ENCODE data around the gene WDPCP. TPM values are rescaled to one million over a fixed set of nuclear protein-coding genes. Genes with fewer than 3 reads are reported as not detected.
A peak's percentile ranks its signal among the peaks of the same experiment; 100 is the strongest.
"Not testable (repeated sequence)": the region's sequence is repeated elsewhere in the genome, so short reads cannot be mapped to it uniquely, and the experiment has no call there.

Gene WDPCP
- total RNA-seq, 1 experiment from 2014 or later: 8.7 TPM

DNA sequence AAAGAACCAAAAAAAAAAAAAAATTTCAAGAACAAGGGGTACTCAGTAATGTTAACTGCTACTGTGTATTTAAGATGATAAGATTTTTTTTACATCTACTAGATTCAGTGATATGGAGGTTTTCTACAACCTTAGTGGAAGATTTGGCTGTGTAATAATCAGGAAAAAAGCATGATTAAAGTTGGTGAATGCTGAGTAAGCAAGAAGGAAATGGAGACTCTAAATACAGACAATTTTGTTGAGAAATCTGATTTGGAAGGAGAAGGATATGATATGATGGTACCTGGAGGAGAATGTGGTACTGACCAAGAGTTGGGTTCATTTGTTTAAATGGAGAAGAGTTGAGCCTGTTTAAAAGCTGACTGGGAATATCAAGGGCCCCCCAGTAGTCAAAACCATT lies 125.1 kb downstream of the WDPCP start:
- DNase-seq (ENCODE audit: low spot score): no peak

DNA sequence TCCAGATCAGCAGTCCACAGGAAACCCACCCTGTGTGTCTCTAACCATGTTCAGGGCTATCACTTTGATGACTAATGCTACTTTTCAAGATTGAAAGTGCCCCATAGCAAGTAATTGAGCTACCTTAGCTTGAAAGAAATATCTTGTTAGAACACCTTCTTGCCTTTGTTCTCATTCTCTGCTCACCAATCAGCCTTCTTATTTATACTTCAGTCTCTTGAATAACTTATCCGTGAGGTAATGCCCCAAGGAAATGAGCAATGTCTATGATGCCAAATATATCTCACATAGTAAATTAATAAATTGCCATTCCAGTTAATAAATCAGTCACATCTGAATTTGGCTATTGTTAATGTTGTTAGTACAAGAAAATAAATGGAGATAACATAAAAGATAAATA lies 141.6 kb downstream of the WDPCP start:
- DNase-seq (ENCODE audit: low spot score): no peak

DNA sequence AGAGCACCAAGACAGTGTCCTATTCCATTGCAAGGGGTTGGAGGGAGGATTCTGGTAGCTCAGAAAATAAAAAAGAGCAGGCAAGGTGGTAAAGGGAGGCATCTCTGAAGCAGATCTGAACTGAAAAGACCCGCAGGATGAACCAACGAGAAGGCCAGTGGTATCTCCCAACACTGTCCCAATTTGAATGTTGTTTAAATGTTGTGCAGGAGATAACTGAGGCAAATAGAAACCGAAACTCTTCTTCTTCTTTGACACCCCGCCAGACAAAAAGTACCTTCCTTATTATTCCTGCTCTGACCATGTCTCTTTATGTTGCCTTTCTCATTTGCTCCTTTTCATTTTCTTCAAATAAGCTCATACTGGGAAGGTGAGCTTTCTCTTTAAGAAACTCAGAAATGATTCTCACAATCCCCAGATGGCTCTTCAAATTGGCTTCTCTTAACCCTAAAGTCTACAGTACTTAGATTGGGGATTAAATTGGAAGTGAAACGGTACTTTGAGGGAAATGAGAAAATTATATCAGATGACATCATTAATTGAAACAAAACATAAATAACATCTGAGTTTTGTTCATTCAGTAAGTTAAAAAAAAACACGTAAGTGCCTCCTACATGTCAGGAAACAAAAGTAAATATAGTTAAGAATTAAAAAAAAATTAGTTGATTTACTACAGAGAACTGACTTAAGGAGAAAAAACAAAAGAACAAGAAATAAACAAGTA lies 143.6 kb downstream of the WDPCP start:
- DNase-seq (ENCODE audit: low spot score): no peak

DNA sequence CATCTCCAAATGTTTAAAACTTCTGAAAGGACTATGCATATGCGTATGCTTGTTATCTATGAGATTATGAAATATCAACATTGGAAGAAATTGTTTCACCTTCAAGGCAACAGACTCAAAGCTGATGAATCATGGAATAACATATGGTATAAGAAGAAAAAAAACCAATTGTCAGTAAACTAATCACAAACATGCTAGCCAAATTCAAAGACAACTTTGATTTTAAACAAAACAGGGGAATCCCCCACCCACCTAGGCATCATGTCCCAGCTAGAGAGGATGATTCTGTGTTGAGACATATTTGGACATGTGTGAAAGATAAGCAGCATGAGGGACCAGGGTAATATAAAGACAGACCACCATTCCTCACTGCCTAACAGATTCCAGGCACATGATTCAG lies 147.7 kb downstream of the WDPCP start:
- DNase-seq (ENCODE audit: low spot score): no peak

DNA sequence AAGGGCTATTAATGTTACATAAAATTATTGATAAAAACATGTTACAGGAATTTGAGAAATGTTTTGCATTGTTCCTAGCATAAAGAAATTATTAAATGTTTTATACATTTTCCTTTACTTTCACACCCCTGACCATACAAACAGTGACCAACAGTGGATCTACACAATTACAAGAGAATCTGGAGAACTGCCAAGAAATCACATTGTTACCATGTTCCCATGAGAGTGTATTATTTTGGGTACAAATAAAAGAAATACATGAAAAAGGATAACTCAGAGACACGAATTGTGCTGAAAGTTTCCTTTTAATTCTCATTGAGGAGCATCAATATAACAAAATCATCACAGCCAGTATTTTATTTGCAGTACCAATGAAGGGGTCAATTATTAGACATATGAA lies 150.1 kb downstream of the WDPCP start:
- DNase-seq (ENCODE audit: low spot score): no peak

DNA sequence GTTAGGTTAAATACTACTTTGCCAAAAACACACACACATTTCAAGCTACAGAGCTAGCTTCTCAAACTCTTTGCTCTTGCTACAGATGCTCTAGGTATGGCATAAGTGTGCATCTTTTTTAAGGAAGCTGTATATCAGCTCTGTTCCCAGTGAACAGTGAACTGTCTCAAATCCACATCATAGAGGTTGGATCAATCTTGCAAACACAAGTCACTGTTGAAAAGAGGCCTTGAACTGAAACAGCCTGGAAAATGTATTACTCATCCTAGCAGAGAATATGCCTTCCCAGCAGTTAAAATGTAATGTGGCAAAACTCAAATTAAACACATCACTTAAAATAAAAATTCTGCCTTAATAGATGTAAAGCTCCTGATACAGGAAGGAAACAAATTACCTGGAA lies 151.8 kb downstream of the WDPCP start:
- DNase-seq (ENCODE audit: low spot score): no peak

DNA sequence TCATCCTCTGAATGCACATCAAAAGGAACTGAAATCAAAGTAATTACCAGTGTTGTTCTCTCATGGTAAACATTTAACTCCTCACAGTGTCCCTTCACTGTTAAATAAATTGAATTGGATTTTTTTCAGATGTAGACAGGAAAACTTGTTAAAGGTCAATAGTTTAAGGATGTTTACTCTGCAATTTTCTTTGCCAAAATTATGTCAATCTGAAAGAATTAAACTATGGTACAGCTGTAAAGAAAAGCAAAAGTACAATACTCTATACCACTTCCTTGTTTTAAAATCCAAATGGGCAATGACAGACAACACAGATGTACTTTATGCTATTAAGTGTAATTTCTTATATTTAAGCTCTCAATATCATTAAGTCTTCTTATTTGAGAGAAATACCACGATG lies 153.2 kb downstream of the WDPCP start:
- no peak for DNase-seq (ENCODE audit: low spot score)

DNA sequence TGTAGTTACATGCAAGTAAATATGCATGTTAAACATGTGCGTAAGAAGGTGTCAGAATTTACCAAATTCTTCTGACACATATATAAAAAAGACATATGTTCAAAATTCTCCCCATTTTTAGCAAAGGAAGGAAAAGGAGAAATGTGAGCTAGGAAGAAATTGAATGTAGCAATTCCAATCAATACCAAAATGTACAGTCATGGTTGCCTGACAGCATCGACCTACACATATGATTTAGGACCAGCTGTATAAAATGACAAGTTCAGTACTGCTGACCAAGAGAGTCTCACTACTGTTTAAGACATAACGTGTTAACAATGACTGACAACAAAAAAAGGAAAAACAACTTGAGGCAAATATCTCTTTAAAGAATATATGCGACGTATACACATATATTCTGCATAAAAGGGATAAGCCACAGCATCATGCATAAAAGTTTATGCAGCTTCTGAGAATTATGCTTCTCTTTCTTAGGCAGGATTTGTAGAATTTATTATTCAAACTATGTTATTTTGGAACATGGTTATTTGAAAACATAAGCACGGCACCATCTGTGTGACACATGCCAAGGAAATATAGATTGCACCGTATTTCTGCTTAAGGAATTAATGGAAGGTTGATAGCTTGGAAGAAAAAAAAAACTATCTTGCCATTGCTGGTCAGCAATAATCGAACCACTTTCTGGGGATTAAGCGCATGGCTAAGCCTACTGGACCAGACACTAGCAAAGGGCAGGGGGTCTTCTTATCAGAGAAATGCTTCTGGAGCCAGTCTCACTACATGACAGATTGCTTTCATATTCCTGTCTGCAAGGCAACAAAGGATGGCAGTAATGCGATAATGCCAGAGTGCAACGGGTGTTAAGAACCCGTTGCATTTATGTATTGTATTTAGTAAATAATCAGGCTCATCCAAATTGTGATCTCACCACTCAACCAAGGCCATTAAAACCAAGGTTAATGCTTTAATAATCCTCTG lies 154.0 kb downstream of the WDPCP start:
- DNase-seq (ENCODE audit: low spot score): no peak

DNA sequence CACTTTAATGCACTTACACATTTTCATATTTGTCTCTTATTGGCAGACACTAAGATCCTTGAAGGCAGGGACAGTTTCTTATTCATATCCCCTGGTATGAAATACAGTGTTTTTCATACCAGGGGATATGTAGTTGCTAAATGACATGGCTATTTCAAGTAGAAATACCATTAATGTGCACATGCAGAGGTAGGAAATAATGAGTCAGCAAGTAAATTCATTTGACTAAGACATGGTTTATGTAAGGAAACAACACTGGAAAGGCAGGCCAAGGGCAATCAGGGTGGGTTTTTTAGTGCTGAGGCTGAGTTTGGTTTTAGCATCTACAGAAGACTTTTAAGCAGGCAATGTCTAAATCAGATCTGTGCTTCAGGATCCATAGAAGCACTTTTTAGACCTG lies 155.9 kb downstream of the WDPCP start:
- no peak for DNase-seq (ENCODE audit: low spot score)

DNA sequence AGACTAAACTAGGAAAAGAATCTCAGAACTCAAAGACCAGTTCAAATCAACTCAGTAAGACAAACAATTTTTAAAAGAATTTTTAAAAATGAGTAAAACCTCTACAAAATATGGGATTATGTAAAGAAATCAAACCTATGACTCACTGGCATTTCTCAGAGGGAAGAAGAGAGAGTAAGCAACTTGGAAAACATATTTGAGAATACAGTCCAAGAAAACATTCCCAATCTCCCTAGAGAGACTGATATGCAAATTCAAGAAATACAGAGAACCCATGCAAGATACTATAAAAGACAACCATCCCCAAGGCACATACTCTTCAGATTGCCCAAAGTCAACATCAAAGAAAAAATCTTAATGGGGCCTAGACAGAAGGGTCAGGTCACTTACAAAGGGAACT lies 162.7 kb downstream of the WDPCP start:
- DNase-seq (ENCODE audit: low spot score): no peak

DNA sequence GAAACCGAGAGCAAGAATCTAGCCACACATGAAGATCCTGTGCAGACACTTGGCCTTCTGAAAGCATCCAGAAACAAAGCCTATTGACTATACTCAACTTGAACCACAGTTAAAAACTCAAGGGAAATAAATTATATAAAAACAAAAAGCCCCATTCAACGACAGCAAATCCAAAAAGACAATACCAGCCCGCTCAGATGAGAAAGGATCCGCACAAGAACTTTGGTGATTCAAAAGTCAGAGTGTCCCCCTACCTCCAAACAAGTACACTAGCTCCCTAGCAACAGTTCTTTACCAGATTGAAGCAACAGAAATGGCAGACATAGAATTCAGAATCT lies 163.2 kb downstream of the WDPCP start:
- DNase-seq (ENCODE audit: low spot score): no peak

DNA sequence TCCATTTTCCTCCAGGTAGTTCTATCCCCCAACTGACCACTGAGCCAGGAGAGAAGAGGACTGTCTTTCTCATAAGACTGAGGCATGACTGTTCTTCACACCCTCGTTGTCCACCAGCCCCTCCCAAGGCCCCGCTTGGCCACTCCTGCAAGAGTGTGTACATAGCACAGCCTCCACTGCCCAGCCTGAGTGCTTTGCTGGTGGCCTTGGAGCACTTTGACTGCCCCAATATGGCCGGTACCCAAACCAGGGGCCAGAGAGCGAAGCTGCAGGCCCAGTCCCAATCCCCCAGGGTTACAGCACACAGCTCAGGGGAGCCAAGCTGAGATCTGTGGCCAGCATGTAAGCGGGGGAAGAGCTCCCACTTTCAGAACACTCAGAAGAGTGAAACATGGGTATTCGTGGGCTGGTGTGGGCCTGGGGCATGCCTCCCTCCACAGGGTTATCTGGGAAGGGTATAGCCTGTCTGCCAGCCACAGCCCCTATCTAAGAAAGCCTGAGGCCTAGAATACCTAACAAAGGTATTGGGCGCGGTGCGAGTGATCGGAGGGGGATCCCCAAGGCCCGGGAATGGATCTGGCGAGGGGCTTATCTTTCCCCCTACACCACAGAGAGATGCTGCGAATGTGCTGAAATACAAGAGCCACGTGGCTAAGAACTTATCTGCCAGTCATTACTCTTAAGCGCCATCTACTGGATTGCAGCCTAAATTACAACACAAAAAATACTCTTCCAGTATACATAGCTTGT lies 163.8 kb downstream of the WDPCP start:
- DNase-seq (ENCODE audit: low spot score): peak; percentile 35

DNA sequence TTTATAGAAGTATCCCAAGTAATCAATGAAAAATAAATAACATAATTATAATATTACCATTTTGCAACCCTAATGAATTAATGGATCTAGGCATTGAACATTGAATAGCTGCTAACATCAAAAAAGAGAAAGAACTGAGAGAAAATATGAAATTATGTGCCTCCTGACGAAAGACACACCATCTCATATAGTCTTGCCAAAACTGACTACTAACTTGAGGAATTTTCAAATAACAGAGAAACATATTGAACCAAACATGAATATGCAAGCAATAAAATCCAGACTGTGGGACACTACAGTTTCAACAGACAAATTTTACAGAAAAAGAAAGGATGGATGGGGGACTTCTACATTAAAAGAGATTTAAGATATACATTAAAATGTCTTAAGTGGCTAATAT lies 165.7 kb downstream of the WDPCP start:
- no peak for DNase-seq (ENCODE audit: low spot score)

DNA sequence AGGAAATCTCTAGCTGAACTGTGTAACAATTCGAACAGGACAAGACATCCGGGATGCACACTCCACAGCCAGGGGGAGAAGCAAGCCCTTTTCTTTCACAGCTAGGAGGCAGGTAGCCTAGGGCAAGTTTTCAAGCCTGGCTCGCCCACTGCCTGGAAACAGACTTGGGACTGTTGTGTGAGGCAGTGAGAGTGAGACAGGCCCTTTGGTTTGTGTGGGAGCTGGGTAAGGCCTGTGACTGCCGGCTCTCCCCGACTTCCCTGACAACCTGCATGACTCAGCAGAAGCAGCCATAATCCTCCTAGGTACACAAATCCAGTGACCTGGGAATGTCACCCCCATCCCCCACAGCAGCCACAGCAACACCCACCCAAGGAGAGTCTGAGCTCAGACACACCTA lies 179.7 kb downstream of the WDPCP start:
- DNase-seq (ENCODE audit: low spot score): peak; percentile 4

DNA sequence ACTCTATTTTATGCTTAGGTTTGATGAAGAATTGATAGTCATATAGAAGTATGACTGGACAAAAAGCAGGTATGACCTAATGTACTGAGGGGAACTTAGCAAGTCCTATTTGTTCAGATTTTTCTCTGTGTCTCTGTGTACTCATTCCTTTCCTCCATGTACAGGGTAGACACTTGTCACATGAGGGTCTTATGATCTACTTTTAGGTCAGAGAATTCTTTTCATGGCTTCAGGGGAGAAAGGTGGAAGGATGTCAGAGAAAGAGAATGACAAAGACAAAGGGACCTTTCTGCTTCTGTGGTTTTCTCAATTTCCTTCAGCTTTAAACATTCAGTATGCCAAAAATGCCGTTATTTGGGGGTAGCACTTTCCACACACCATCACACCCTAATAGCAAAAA lies 181.6 kb downstream of the WDPCP start:
- no peak for DNase-seq (ENCODE audit: low spot score)

DNA sequence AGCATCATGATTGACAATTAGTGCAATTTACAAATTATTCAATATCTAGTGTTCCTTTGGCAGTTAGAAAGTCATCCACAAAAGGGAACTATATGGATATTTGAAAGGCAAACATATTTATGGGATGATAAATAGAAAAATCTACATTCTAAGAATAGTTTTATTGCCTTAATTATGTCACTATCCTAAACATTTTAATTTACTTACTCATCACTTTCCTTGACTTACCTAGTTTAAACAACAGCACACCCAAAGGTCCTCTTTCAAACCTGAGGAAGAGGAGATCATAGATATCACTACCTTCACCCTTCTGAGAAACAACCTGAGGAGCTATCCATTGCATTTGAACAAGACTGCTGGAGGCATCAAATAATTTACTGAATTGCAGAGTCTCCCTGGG lies 184.5 kb downstream of the WDPCP start:
- no peak for DNase-seq (ENCODE audit: low spot score)

DNA sequence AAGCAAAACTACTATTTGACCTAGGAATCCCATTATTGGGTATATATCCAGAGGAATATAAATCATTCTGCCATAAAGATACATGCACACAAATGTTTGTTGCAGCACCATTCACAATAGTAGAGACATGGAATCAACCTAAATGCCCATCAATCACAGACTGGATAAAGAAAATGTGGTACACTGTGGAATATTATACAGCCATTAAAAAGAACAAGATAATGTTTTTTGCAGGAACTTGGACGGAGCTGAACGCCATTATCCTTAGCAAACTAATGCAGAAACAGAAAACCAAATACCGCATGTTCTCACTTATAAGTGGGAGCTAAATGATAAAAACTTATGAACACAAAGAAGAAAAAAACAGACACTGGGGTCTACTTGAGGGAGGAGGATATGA lies 185.4 kb downstream of the WDPCP start:
- DNase-seq (ENCODE audit: low spot score): not testable (repeated sequence)

DNA sequence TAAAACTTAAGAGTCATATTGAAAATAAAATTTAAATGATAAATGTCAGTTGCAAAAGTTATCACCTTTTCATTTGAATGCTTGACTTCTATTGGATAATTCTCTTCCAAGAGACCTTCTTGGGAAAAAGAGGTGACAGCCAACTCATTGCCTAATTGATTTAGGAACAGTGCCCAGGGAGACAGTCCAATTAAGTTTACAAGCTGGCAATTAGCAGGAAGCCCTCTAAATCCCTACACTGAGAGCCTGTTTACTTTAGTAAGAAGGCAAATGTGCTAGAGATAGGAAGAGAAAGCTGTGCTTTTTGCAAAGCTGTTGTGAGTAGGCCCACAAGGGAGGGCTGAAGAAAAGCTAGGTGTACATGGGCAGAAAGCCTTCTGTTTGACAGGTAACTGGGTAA lies 189.1 kb downstream of the WDPCP start:
- no peak for DNase-seq (ENCODE audit: low spot score)

DNA sequence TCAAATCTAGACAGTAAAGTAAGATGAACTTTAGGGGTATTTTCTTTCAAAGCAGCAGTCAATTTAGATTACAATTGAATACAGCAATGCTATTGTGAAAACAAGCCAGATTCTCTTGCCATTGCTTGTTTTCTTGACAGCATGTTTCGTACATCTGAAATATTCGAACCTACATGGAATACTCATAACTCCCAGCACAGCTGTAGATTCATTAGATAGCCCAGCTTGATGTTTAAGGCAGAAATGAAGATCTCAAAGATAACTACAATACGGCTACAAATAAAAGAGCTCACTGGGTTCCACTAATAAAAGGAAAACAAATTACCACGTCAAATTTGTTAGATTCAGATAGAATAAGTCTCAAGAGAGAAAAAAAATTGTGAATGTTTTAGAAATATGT lies 208.8 kb downstream of the WDPCP start:
- no peak for DNase-seq (ENCODE audit: low spot score)

DNA sequence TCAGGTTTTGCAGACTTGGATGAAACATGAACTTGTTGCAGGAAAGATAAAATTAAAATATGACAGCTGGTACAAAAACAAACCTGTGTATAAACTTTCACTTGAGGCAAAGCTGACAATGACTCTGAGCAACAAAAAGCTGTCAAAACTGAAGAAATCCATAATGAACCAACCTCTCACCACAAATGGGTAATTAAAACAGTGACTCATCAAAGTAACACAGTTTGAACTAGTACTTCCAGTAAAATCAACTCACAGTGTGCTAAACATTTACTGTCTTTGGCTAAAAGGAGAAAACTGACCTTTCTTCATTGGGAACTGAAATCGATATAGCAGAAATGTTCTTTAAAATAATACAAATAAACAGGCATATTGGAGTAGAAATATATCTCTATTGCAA lies 209.7 kb downstream of the WDPCP start:
- DNase-seq (ENCODE audit: low spot score): peak; percentile 32

DNA sequence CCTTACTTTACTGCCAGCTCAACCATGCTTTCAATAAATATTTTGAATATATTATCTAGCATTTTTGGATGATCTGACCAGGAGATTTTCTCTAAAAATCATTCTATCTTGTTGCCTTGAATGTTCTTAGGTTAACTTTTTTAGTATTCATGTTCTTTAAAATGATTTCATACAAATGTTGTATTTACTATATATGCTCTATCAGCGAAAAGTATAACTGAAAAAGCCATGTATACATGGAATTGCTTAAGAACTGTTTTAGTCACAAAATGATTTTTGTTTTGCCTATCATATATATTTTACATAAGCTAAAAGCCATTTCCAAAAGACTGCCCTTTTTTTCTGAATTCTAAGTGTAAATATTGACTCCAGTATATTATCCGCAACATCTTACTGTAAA lies 213.9 kb downstream of the WDPCP start:
- no peak for DNase-seq (ENCODE audit: low spot score)

DNA sequence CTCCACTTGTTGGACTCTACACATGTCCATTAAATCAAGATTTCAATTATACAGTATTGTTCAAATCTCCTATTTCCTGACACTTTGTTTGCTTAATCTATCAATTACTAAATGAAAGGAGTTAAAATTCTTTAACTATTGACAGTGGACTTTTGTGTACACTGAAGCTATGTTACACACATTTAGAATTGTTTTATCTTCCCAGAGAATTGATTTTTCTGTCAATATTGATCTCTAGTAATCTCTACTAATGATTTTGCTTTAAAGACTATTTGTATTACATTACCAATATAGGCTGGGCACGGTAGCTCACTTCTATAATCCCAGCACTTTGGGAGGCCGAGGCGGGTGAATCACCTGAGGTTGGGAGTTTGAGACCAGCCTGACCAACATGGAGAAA lies 215.7 kb downstream of the WDPCP start:
- DNase-seq (ENCODE audit: low spot score): no peak

DNA sequence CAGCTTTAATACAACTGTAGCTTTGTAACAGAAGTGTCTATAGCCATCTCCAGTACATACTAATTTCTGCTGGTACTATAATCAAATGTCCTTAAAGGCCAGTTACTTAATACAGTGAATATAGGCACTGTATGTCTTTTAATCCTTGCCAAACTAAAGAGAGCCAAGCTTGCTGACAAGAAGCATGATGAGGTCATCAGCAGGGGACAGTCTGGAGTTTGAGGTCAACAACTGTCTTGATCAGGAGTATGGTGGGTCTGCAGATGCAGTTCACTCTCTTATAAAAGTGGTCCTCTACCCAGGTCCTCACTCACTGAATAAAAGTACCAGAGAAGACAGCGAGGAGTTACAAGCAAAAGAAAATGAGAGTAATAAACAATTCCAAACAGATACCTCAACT lies 219.1 kb downstream of the WDPCP start:
- DNase-seq (ENCODE audit: low spot score): no peak

Data from A172 (cell line).